Esophagus muscularis mucosa (tissue), 4 donors: ENCODE data around the gene NEMP2. TPM values are rescaled to one million over a fixed set of nuclear protein-coding genes. Genes with fewer than 3 reads are reported as not detected.

Source experiments
- DNase-seq: peaks from one replicate; pipeline ENCODE4 v3.0.0-alpha.2; 2017; ENCODE audit errors: extremely low spot score
- H3K27ac ChIP-seq, 4 donors: fragments of 200-600 bp; sonication (generic); replicated peaks in 1 of 4; 1 replicate in 3 of 4; 2 replicates in 1 of 4; pipeline ENCODE4 v1.5.1; 2016 to 2019; ENCODE audit warnings: mild to moderate bottlenecking in 1 of 4
- H3K27me3 ChIP-seq, 4 donors: fragments of 200-600 bp; sonication (generic); one replicate each; pipeline versions ENCODE4 v1.5.1 to v1.6.0; 2016 to 2019
- H3K36me3 ChIP-seq, 4 donors: fragments of 200-600 bp; sonication (generic); one replicate each; pipeline ENCODE4 v1.5.1; 2016 to 2019
- H3K4me1 ChIP-seq, 4 donors: fragments of 200-600 bp; sonication (generic); one replicate each; pipeline ENCODE4 v1.5.1; 2016 to 2019
- H3K4me3 ChIP-seq, 4 donors: fragments of 200-600 bp; sonication (generic); 1 replicate in 2 of 4; 2 replicates in 2 of 4; pipeline ENCODE4 v1.5.1; 2016 to 2019; ENCODE audit warnings: mild to moderate bottlenecking in 4 of 4, moderate library complexity in 1 of 4
- H3K9me3 ChIP-seq, 4 donors: fragments of 200-600 bp; sonication (generic); 1 replicate in 3 of 4; 2 replicates in 1 of 4; pipeline ENCODE4 v1.5.1; 2016 to 2019
- EP300 ChIP-seq: sonication (generic); formaldehyde crosslinking; IDR thresholded peaks from one replicate; pipeline ENCODE4 v1.6.1; 2017; ENCODE audit warnings: antibody characterized with exemption
- POLR2A ChIP-seq: fragments of 450-650 bp; IDR thresholded peaks from one replicate; pipeline ENCODE4 v1.6.1; 2017; ENCODE audit warnings: antibody characterized with exemption, moderate library complexity, mild to moderate bottlenecking, low read depth
- POLR2AphosphoS5 ChIP-seq, 2 donors: sonication (generic); formaldehyde crosslinking; IDR thresholded peaks; one replicate each; pipeline ENCODE4 v1.6.1; 2017; ENCODE audit warnings: antibody characterized with exemption in 2 of 2
- WGBS: methylation state at CpG from one replicate; pipeline ENCODE4 v1.1.5; 2018; 5-methylcytosine and 5-hydroxymethylcytosine counted together
- intact Hi-C: fragments of 100-400 bp; cut with DNase I; formaldehyde crosslinking; loops from one replicate; pipeline ENCODE4 v1.15.1; 2023
- total RNA-seq, 4 donors: library from RNA; depleted of rRNA; stranded (reverse); fragments of >200 nt; gene quantifications; one replicate each; pipeline versions ENCODE4 v1.1.0 to v1.2.1, GENCODE V29; 2016
- TF ChIP-seq, protein P1 (sequence below), 3 experiments: fragments of 200-600 bp in 2 of 3; fragments of 450-650 bp in 1 of 3; sonication (generic) in 2 of 3; IDR thresholded peaks; one replicate each; pipeline ENCODE4 v1.5.1; 2017 to 2019; ENCODE audit warnings: antibody characterized with exemption in 3 of 3, mild to moderate bottlenecking in 2 of 3, moderate library complexity in 1 of 3

NEMP2 gene
- total RNA-seq, 4 donors from 2014 or later = 2.5 to 5.7 (median 4.3) TPM

DNA sequence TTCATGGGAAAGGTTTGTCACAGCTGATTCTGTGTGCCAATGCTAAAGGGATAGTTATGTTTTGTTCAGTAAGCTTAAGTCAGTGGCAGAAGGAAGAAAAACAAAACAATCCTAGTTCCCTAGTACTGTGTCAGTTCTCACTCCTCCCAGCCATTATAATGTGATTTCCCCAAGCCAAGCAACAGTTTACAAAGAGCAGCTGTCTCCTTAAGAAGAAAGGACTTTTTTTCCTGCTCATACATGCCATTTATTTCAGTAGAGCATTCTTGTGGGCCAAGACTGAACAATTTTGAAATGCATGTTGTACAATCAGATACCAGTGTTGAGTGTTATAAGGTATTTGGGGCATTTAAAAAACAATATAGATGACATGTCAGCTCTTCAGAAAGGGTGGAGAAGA, 52.1 kb downstream of the NEMP2 start:
- Histone ChIP-seq H3K36me3 (no peaks in the 10 kb centered on the region), H3K4me1 (peaks cover 25 to 62% (median 51%) of the 10 kb centered on the region in 4 donors), H3K4me3 (no peak overlapping the region), H3K27me3 (no peaks in the 10 kb centered on the region), H3K27ac (peak overlapping the region in 3 of 4 donors; percentile 7 to 18 (median 11)), H3K9me3 (no peaks in the 10 kb centered on the region)
- TF ChIP-seq, protein P1, sequence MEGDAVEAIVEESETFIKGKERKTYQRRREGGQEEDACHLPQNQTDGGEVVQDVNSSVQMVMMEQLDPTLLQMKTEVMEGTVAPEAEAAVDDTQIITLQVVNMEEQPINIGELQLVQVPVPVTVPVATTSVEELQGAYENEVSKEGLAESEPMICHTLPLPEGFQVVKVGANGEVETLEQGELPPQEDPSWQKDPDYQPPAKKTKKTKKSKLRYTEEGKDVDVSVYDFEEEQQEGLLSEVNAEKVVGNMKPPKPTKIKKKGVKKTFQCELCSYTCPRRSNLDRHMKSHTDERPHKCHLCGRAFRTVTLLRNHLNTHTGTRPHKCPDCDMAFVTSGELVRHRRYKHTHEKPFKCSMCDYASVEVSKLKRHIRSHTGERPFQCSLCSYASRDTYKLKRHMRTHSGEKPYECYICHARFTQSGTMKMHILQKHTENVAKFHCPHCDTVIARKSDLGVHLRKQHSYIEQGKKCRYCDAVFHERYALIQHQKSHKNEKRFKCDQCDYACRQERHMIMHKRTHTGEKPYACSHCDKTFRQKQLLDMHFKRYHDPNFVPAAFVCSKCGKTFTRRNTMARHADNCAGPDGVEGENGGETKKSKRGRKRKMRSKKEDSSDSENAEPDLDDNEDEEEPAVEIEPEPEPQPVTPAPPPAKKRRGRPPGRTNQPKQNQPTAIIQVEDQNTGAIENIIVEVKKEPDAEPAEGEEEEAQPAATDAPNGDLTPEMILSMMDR (IDR thresholded peaks at IDR 0.05) = no peak
- TF ChIP-seq POLR2A = no peak
- no peak for TF ChIP-seq EP300
- no peak for TF ChIP-seq POLR2AphosphoS5 (IDR thresholded peaks at IDR 0.05)
- no peak for DNase-seq
- intact Hi-C loops = no loop called here

DNA sequence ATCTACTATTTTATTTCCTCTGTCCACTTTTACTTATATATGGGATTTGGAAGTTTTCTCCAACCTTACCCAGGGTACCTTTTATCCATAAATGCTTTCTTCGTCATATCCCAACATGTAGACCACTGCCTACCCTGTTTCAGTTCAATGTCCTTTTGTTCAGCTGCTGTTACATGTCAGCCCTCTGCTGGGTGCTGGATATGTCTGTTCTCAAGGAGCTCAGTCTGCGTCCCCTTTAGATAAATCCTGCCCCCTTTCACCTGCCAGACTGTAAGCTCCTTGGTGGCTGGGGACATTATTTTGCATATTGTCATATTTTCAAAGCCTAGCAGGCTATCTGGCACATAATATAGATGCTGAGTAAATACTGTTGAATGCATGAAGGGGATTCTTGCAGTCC, 53.2 kb downstream of the NEMP2 start:
- DNase-seq = no peak
- WGBS = 81% methylated on average over 2 of the region's 2 CpGs
- TF ChIP-seq POLR2A = no peak
- TF ChIP-seq, protein P1 (IDR thresholded peaks at IDR 0.05) = no peak
- TF ChIP-seq EP300 = no peak
- TF ChIP-seq POLR2AphosphoS5 (IDR thresholded peaks at IDR 0.05) = no peak
- no peaks in the 10 kb centered on the region for H3K27me3 ChIP-seq
- H3K27ac ChIP-seq = peak overlapping the region in 1 of 4 donors; percentile 18
- H3K4me1 ChIP-seq = peaks cover 23 to 61% (median 49%) of the 10 kb centered on the region in 4 donors
- intact Hi-C loops = no loop called here
- H3K36me3 ChIP-seq = no peaks in the 10 kb centered on the region
- no peak overlapping the region for H3K4me3 ChIP-seq
- no peaks in the 10 kb centered on the region for H3K9me3 ChIP-seq

DNA sequence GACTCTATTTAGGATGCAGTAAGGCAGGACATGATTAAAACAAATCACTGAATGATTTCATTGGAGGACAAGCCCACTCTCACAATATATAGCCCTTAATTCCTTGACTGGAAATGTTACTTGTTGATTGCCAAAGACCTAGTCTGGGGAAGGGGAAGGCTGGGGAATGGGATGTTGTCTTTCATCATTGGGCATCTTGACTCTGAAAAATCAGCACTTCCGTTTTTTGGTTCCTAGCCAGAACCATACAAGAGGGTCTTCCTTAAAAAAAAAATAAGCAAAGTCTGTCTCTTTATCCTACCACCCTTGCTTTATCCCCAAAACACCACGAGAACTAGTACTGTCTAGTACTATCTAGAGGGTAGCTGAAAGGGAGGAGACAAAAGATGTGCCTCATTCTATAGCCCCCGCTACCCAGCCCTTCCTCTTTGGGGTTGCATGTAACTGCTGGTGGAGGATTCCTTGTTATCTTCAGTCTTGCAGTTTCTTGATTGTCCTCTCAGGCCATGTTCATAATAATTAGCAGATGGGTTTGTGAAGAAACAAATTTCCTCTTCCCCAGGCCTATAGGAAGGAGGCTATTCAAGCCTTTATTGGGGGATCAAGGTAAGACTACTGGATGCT, 55.8 kb downstream of the NEMP2 start:
- H3K9me3 ChIP-seq = no peaks in the 10 kb centered on the region
- H3K4me1 ChIP-seq = peaks cover 16 to 44% (median 39%) of the 10 kb centered on the region in 4 donors
- no peaks in the 10 kb centered on the region for H3K36me3 ChIP-seq
- no peak for DNase-seq
- H3K27ac ChIP-seq = peak overlapping the region; percentile 78 to 82 (median 80)
- H3K27me3 ChIP-seq = no peaks in the 10 kb centered on the region
- TF ChIP-seq POLR2A (no peak), EP300 (no peak)
- intact Hi-C loops = no loop called here
- H3K4me3 ChIP-seq = peak overlapping the region; percentile 31 to 46 (median 36)
- WGBS = 65% methylated on average over 3 of the region's 3 CpGs

DNA sequence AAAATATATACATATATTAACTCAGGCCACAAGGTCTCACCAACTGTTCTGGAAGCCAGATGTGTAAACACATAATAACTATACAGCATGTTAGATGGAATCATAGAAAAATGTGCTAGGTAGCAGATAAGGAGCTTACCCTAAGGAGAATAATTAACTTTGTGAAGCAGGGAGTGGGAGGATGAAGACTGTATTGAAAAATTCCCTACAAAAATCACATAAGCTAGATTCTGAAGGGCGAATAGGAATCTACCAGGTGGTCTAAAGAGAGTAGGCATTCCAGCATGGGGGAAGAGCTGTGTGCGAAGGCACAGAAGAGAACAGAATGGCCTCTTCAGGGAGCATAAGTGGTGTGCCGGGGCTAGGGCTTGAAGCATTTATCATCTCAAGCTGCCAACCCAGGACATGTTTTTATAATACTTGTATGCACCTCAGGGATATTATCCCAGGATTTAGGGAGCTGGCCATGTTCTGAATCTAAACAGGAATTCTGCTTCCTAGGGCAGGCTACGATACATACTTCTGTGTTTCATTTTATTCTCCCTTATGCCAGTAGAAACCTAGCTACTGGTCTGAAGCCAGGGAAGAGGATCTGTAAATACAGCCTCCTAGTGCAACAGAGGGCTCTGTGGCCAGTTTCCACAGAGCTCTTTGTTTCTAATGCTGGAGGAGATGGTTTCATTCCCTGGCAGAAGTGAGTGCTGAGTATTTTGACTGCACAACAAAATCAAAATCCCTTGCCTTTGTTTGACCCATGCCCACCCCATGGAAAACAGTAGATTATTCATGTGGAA, 56.7 kb downstream of the NEMP2 start:
- peak overlapping the region; percentile 78 to 82 (median 80) for H3K27ac ChIP-seq
- no peak for DNase-seq
- TF ChIP-seq EP300 (no peak), POLR2AphosphoS5 (IDR thresholded peaks at IDR 0.05) (peak; percentile 38 to 45)
- H3K4me3 ChIP-seq = peak overlapping the region; percentile 31 to 46 (median 36)
- H3K36me3 ChIP-seq = no peaks in the 10 kb centered on the region
- H3K27me3 ChIP-seq = no peaks in the 10 kb centered on the region
- intact Hi-C loops = no loop called here
- peaks cover 16 to 44% (median 39%) of the 10 kb centered on the region in 4 donors for H3K4me1 ChIP-seq
- 50% methylated on average over 4 of the region's 4 CpGs for WGBS
- H3K9me3 ChIP-seq = no peaks in the 10 kb centered on the region

GRCh38 chr2:190470256-190470826, 64.2 kb downstream of the NEMP2 start:
- no peak for TF ChIP-seq POLR2A
- no peak for TF ChIP-seq POLR2AphosphoS5 (IDR thresholded peaks at IDR 0.05)
- no peak for TF ChIP-seq EP300
- TF ChIP-seq, protein P1 (IDR thresholded peaks at IDR 0.05) = no peak
- H3K27ac ChIP-seq = peak overlapping the region; percentile 81 to 89 (median 83)
- H3K9me3 ChIP-seq = no peaks in the 10 kb centered on the region
- H3K4me1 ChIP-seq = peaks cover 38 to 58% (median 54%) of the 10 kb centered on the region in 4 donors
- no peak overlapping the region for H3K4me3 ChIP-seq
- 73% methylated on average over 5 of the region's 5 CpGs for WGBS
- DNase-seq = no peak
- H3K27me3 ChIP-seq = no peaks in the 10 kb centered on the region
- intact Hi-C loops = no loop called here
- peaks cover 0 to 8% (median 7%) of the 10 kb centered on the region in 4 donors for H3K36me3 ChIP-seq
